T-helper 17 cell (primary cell): ENCODE measurements around the gene LRRC4B. TPM values are rescaled to one million over a fixed set of nuclear protein-coding genes. Genes with fewer than 3 reads are reported as not detected.

Experiments used
- ATAC-seq: fragments of 150-1000 bp; cut with Tn5 transposase; 2 replicates; pipeline ENCODE4 v1.10.0; 2021; ENCODE audit warnings: mild to moderate bottlenecking, moderate library complexity
- DNase-seq, 3 donors: peaks; one replicate each; pipeline versions ENCODE4 v3.0.0 to v3.0.0-alpha.2; 2020 to 2021
- H3K9me3 ChIP-seq: one replicate; pipeline ENCODE4 v1.7.0; 2013; ENCODE audit warnings: low read length, mild to moderate bottlenecking; ENCODE audit not compliant: control insufficient read depth, poor library complexity, severe bottlenecking
- H3K27ac Mint-ChIP-seq: one replicate; pipeline ENCODE4 v1.8.0; 2022; ENCODE audit warnings: mild to moderate bottlenecking, moderate library complexity, mixed read lengths
- H3K27me3 Mint-ChIP-seq: one replicate; pipeline ENCODE4 v1.8.0; 2022; ENCODE audit warnings: mixed read lengths
- H3K36me3 Mint-ChIP-seq: one replicate; pipeline ENCODE4 v1.8.0; 2022; ENCODE audit warnings: low read depth, mixed read lengths
- H3K4me1 Mint-ChIP-seq: one replicate; pipeline ENCODE4 v1.8.0; 2022; ENCODE audit warnings: mild to moderate bottlenecking, mixed read lengths
- H3K4me3 Mint-ChIP-seq: one replicate; pipeline ENCODE4 v1.8.0; 2022; ENCODE audit warnings: mild to moderate bottlenecking, moderate library complexity, mixed read lengths
- total RNA-seq, 4 donors: library from RNA in 2 of 4; stranded (reverse) in 2 of 4; gene quantifications; one replicate each; pipeline ENCODE4 v1.2.3 and lab custom pipeline; 2022 to 2026

LRRC4B gene
- total RNA-seq, 2 donors from 2014 or later: not detected

DNA sequence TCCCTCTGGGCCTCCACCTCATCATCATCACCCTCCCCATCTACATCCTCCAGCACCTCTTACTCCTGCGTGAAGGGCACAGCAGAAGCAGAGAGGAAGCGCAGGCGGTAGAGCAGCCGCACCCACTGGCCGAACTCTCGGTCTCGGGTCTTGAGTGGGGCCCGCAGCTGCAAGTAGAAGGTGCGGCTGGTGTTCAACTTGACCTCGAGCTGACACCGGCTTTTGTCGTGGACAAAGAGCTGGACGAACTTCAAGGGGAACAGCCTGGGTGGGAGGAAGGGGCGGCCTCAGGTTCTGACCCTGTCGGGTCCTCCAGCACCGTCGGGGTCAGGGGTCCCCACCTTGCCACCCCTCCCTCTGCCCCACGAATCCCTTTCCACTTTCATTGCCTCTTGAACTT, 100.7 kb downstream of the LRRC4B start:
- no peaks in the 10 kb centered on the region for H3K9me3 ChIP-seq
- Mint-ChIP-seq H3K27ac (no peak overlapping the region), H3K4me1 (no peaks in the 10 kb centered on the region), H3K36me3 (peaks cover 3% of the 10 kb centered on the region), H3K27me3 (peaks cover 27% of the 10 kb centered on the region), H3K4me3 (no peak overlapping the region)
- ATAC-seq (no peak), DNase-seq (no peak)

Other genes with a start within 250 kb of the LRRC4B start
- 1 to 10 TPM; 1.4 to 2.0 TPM for gene KCNC3, start 239.1 kb downstream of the LRRC4B start, total RNA-seq
- under 1 TPM; 0.73 to 0.99 TPM for gene NAPSA, start 202.8 kb downstream of the LRRC4B start, total RNA-seq
- 100 to 1,000 TPM; 208 to 276 TPM for gene NR1H2, start 192.0 kb downstream of the LRRC4B start, total RNA-seq
- gene POLD1, start 184.1 kb downstream of the LRRC4B start, total RNA-seq: 10 to 100 TPM; 23.5 to 26.6 TPM
- 1 to 10 TPM; 1.9 to 3.0 TPM for gene SPIB, start 149.5 kb downstream of the LRRC4B start, total RNA-seq
- gene MYBPC2, start 135.5 kb downstream of the LRRC4B start, total RNA-seq: under 1 TPM; 0.07 to 0.08 TPM
- 10 to 100 TPM; 76.6 to 78.5 TPM for gene EMC10, start 91.9 kb downstream of the LRRC4B start, total RNA-seq
- under 1 TPM in 1 of 2 donors, not detected in 1; 0.22 TPM for gene GARIN5A, start 91.6 kb downstream of the LRRC4B start, total RNA-seq
- 10 to 100 TPM; 14.9 to 18.0 TPM for gene JOSD2, start 57.2 kb downstream of the LRRC4B start, total RNA-seq
- not detected for gene ASPDH, start 54.5 kb downstream of the LRRC4B start, total RNA-seq
- not detected for gene SYT3, start 71.4 kb upstream of the LRRC4B start, total RNA-seq
- not detected for gene C19orf81, start 81.0 kb upstream of the LRRC4B start, total RNA-seq
- gene SHANK1, start 151.4 kb upstream of the LRRC4B start, total RNA-seq: not detected
- gene CLEC11A, start 154.9 kb upstream of the LRRC4B start, total RNA-seq: under 1 TPM in 1 of 2 donors, not detected in 1; 0.39 TPM
- not detected for gene GPR32, start 202.0 kb upstream of the LRRC4B start, total RNA-seq
- gene ACP4, start 222.0 kb upstream of the LRRC4B start, total RNA-seq: not detected